BE2C (cell line): ENCODE measurements around the gene SPOUT1.
A peak's percentile ranks its signal among the peaks of the same experiment; 100 is the strongest.
"Not testable (repeated sequence)": the region's sequence is repeated elsewhere in the genome, so short reads cannot be mapped to it uniquely, and the experiment has no call there.

Experiments used
- DNase-seq: peaks from one replicate; pipeline ENCODE4 v3.0.0-alpha.2; 2020
- H3K27me3 ChIP-seq: fragments of 250-450 bp; sonication (Bioruptor Pico); 2 replicates; pipeline ENCODE4 v1.5.1; 2020; ENCODE audit warnings: mild to moderate bottlenecking
- H3K36me3 ChIP-seq: fragments of 250-450 bp; sonication (Bioruptor Pico); 2 replicates; pipeline ENCODE4 v1.5.1; 2020; ENCODE audit warnings: mild to moderate bottlenecking
- H3K4me1 ChIP-seq: fragments of 250-450 bp; sonication (Bioruptor Pico); 2 replicates; pipeline ENCODE4 v1.5.1; 2020
- H3K4me3 ChIP-seq: 2 replicates; pipeline ENCODE4 v1.5.1; 2011; ENCODE audit warnings: low read depth, low read length
- H3K9me3 ChIP-seq: fragments of 250-450 bp; sonication (Bioruptor Pico); 2 replicates; pipeline ENCODE4 v1.5.1; 2020
- CTCF ChIP-seq: IDR thresholded peaks from 2 replicates; pipeline ENCODE4 v1.5.1; 2012; ENCODE audit warnings: mild to moderate bottlenecking, low read depth, low read length

Gene SPOUT1

GRCh38 chr9:128781187-128782070 lies 48.2 kb downstream of the SPOUT1 start:
- no peaks in the 10 kb centered on the region; the same call in 1 of the 2 replicates for H3K9me3 ChIP-seq
- DNase-seq = no peak
- no peaks in the 10 kb centered on the region for H3K27me3 ChIP-seq
- H3K36me3 ChIP-seq = no peaks in the 10 kb centered on the region
- H3K4me1 ChIP-seq = no peaks in the 10 kb centered on the region
- no peak overlapping the region for H3K4me3 ChIP-seq
- TF ChIP-seq CTCF = no peak

DNA sequence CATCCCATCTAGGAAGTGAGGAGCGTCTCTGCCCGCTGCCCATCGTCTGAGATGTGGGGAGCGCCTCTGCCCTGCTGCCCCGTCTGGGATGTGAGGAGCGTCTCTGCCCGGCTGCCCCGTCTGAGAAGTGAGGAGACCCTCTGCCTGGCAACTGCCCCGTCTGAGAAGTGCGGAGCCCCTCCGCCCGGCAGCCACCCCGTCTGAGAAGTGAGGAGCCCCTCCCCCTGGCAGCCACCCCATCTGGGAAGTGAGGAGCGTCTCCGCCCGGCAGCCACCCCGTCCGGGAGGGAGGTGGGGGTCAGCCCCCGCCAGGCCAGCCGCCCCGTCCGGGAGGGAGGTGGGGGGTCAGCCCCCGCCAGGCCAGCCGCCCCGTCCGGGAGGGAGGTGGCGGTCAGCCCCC lies 49.5 kb downstream of the SPOUT1 start:
- not testable (repeated sequence) for H3K4me3 ChIP-seq, H3K27me3 ChIP-seq, DNase-seq, H3K36me3 ChIP-seq, H3K9me3 ChIP-seq, H3K4me1 ChIP-seq

GRCh38 chr9:128774804-128775203 lies 54.8 kb downstream of the SPOUT1 start:
- no peaks in the 10 kb centered on the region for H3K4me1 ChIP-seq
- peaks cover 4% of the 10 kb centered on the region for H3K9me3 ChIP-seq
- DNase-seq = no peak
- no peak for TF ChIP-seq CTCF
- H3K4me3 ChIP-seq = no peak overlapping the region
- no peaks in the 10 kb centered on the region for H3K36me3 ChIP-seq
- no peaks in the 10 kb centered on the region for H3K27me3 ChIP-seq

- no peak for TF ChIP-seq CTCF
- DNase-seq = no peak
- H3K4me3 ChIP-seq = no peak overlapping the region
- no peaks in the 10 kb centered on the region for H3K36me3 ChIP-seq
- H3K9me3 ChIP-seq = peaks cover 4% of the 10 kb centered on the region
- no peaks in the 10 kb centered on the region for H3K4me1 ChIP-seq
- H3K27me3 ChIP-seq = no peaks in the 10 kb centered on the region
Observed at GRCh38 chr9:128773049-128773448, 56.5 kb downstream of the SPOUT1 start.

DNA sequence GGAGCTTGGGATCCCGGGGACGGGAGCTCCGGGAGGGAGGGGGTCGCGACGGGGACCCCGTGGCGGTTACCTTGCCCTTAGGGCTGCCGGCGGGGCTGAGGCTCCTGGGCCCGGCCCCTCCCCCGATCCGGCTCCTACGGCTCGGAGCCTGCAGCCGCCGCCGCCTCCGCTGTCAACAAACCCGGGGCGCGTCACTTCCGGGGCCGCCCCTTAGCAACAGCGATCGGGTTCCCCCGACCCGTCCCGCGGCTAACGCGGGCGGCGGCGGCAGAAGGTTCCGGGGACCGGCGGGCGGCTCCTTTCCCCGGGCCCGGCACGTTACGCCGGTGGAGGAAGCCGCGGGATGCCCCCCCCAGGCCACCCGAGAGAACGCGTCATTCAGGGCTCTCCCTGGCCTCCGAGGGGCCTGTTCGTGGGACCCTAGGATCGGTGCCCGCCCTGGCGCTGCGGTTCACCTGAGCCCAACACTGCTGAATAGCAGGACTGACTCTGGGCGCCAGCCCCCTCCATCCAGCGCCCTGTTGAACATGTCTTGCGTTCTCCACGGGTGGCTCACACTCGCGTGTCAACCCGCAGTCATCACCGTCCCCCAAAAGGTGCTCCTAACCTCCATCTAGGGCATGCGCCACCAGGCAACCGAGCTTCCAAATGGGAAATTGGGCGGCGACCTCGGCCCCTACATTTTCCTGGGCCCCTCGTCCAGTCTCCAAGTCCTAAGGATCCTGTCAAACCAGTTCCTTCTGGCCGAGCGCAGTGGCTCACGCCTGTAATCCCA lies 57.7 kb downstream of the SPOUT1 start, which contains the start of gene ZER1:
TSS of gene ZER1 (minus strand) at position 183 of the 775 bp plus-strand sequence. CDS start 16,362 bp downstream, outside the sequence.
- TF ChIP-seq CTCF = no peak
- peaks cover 4% of the 10 kb centered on the region for H3K9me3 ChIP-seq
- H3K4me3 ChIP-seq = peak within 1 kb of the TSS; percentile 93

DNA sequence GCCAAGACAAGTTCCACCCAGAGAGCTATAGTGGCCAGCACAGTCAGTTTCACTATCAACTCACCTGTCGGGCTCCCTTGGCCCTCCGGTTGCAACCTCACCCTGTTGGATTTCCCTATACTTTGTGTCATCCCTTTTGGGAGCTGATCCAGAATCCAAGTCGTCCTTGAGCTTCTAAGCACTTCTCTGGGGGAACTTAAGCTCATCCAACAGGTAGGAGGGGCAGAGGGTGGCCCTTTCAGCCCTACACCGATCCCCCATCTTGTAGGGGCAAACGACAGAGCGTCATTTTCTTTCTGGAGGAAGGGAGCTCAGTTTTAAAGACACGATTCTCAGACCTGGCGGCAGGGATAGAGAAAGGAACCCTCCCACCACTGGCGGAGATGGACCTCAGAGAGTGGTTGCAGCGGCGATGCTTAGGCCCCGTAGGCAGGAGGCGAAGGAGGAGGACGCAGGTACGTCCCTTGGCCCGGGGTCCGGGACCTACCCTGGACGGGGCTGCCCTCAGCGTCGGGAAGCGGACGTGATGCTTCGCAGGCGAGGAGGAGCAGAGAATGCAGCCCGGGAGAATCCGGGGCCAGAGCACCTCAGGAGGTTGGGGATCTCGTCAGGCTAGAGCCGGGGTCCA lies 58.4 kb downstream of the SPOUT1 start:
- no peaks in the 10 kb centered on the region for H3K36me3 ChIP-seq
- DNase-seq = peak; percentile 27
- no peak for TF ChIP-seq CTCF

More for the DNA sequence above, 57.7 kb downstream of the SPOUT1 start, which contains the start of gene ZER1:
- Histone ChIP-seq H3K36me3 (no peaks in the 10 kb centered on the region), H3K27me3 (no peaks in the 10 kb centered on the region), H3K4me1 (no peaks in the 10 kb centered on the region)
- peak; percentile 95 for DNase-seq

More for the DNA sequence above, 58.4 kb downstream of the SPOUT1 start:
- peak overlapping the region; percentile 93 for H3K4me3 ChIP-seq
- H3K4me1 ChIP-seq = no peaks in the 10 kb centered on the region
- no peaks in the 10 kb centered on the region for H3K27me3 ChIP-seq
- H3K9me3 ChIP-seq = peaks cover 4% of the 10 kb centered on the region
